ENCODE measurements around the gene ASAH2. TPM values are rescaled to one million over a fixed set of nuclear protein-coding genes. Genes with fewer than 3 reads are reported as not detected.
"Not testable (repeated sequence)": the region's sequence is repeated elsewhere in the genome, so short reads cannot be mapped to it uniquely, and the experiment has no call there.

Gene ASAH2
- total and polyA plus RNA-seq, 11 donors = 0.25 to 2.9 (median 1.00) TPM

DNA sequence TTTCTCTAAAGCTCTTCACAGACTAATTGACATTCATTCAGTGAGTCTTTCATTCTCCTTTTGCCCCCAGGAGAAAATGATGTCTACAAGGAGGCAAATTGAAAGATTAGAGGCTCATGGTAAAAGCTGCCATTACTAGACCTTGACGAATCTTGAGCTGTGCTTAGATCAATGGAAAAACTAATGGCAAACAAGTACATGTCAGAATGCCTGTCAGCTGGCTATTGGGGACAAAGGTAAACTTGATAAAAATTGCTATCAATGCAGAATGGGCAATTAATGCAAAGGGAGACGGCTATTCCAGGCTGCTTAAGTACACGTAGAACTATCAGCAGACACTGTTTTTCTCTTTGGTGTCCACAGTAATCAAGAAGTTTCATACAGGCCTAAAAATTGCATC, 3.3 kb downstream of the ASAH2 start:
- WGBS, 4 donors = 41 to 47% (median 42%) methylated on average over 3 of the region's 3 CpGs
- no peak for TF ChIP-seq POLR2A (IDR thresholded peaks at IDR 0.05)
- TF ChIP-seq, protein P1, sequence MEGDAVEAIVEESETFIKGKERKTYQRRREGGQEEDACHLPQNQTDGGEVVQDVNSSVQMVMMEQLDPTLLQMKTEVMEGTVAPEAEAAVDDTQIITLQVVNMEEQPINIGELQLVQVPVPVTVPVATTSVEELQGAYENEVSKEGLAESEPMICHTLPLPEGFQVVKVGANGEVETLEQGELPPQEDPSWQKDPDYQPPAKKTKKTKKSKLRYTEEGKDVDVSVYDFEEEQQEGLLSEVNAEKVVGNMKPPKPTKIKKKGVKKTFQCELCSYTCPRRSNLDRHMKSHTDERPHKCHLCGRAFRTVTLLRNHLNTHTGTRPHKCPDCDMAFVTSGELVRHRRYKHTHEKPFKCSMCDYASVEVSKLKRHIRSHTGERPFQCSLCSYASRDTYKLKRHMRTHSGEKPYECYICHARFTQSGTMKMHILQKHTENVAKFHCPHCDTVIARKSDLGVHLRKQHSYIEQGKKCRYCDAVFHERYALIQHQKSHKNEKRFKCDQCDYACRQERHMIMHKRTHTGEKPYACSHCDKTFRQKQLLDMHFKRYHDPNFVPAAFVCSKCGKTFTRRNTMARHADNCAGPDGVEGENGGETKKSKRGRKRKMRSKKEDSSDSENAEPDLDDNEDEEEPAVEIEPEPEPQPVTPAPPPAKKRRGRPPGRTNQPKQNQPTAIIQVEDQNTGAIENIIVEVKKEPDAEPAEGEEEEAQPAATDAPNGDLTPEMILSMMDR (IDR thresholded peaks at IDR 0.05) = no peak
- Histone ChIP-seq H3K27me3 (peaks cover 0 to 7% (median 0%) of the 10 kb centered on the region in 9 donors), H3K4me3 (no peak overlapping the region), H3K27ac (no peak overlapping the region), H3K4me1 (no peaks in the 10 kb centered on the region), H3K36me3 (no peaks in the 10 kb centered on the region), H3K9me3 (no peaks in the 10 kb centered on the region)
- ATAC-seq = no peak
- intact Hi-C loops (cut with DNase I) = no loop called here
- DNase-seq = no peak

DNA sequence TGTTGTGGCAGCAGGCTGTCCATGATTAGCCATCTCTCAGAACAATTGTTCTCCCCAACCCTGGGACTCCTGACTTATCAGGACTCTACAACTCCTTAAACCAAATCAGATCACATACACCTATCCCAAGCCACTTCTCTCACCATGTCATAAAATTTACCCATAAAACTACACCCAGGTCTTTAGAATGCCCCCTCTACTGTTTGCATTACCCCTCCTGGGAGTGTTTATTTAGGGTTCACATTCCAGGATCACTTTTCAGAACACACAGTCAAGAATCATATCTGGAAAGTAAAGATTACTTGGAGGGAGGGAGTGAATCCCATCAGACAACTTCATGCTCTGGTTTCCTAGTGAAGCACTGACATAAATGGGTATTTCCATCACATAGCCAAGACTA, 7.1 kb downstream of the ASAH2 start:
- no peaks in the 10 kb centered on the region for H3K9me3 ChIP-seq
- TF ChIP-seq, protein P1 (IDR thresholded peaks at IDR 0.05) = no peak
- TF ChIP-seq POLR2A (IDR thresholded peaks at IDR 0.05) = no peak
- H3K4me1 ChIP-seq = no peaks in the 10 kb centered on the region
- no peaks in the 10 kb centered on the region for H3K36me3 ChIP-seq
- intact Hi-C loops (cut with DNase I) = no loop called here
- ATAC-seq (no peak), DNase-seq (no peak)
- no peak overlapping the region for H3K27ac ChIP-seq
- H3K27me3 ChIP-seq = peaks cover 0 to 7% (median 0%) of the 10 kb centered on the region in 9 donors
- H3K4me3 ChIP-seq = no peak overlapping the region

DNA sequence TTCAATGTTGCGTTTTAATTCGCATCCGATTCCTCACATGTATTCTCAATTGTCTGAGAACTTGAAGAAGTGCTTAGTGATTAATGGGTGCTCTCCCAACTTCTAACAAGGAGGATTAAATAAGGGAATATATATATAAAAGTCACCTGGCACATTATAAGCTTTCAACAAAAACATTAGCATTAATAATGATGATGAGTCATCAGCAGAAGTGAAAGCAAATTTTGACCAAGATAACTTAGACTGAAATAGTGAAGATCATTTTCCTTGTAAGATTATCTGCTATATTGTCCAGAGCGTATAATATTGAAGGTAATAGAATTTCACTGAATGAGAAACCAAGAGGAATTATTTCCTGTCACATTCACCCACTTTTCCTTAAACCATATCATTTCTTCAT, 8.5 kb downstream of the ASAH2 start:
- Histone ChIP-seq H3K9me3 (no peaks in the 10 kb centered on the region), H3K27ac (no peak overlapping the region), H3K27me3 (peaks cover 0 to 7% (median 0%) of the 10 kb centered on the region in 9 donors), H3K36me3 (no peaks in the 10 kb centered on the region), H3K4me1 (no peaks in the 10 kb centered on the region), H3K4me3 (no peak overlapping the region)
- no peak for TF ChIP-seq POLR2A (IDR thresholded peaks at IDR 0.05)
- TF ChIP-seq, protein P1 (IDR thresholded peaks at IDR 0.05) = no peak
- no peak for ATAC-seq
- 94 to 96% (median 95%) methylated on average over 4 of the region's 4 CpGs for WGBS, 4 donors
- intact Hi-C loops (cut with DNase I) = no loop called here
- no peak for DNase-seq

DNA sequence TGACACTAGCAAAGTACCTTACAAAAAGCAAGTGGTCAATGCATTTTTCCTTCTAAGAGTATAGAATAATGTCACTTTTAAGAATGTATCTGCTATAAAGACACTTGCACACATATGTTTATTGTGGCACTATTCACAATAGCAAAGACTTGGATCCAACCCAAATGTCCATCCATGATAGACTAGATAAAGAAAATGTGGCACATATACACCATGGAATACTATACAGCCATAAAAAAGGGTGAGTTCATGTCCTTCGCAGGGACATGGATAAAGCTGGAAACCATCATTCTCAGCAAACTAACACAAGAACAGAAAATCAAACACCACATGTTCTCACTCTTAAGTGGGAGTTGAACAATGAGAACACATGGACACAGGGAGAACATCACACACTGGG, 9.8 kb downstream of the ASAH2 start:
- not testable (repeated sequence) for DNase-seq

DNA sequence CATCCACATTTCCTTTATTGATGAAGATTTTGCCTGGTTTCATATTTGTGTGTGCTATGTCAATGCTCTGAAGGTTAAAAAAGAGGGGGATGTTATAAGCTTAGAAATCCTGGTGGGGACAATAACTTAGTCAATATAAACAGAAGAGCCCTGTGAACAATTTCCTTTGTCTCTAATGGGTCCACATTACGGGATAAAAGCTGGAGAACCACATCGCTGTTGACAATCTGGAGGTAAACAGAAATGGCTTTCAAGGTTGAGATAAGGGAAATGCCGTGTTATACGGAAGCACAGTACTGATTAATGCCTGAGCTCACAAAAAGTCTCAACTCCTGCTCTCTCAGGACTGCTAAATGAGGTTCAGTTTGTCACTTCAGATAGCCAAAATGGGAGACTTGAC, 16.8 kb downstream of the ASAH2 start:
- ATAC-seq (no peak), DNase-seq (no peak)
- peaks cover 0 to 13% (median 0%) of the 10 kb centered on the region in 9 donors for H3K27me3 ChIP-seq
- H3K36me3 ChIP-seq = no peaks in the 10 kb centered on the region
- H3K9me3 ChIP-seq = no peaks in the 10 kb centered on the region
- 37 to 50% (median 41%) methylated on average over 4 of the region's 4 CpGs for WGBS, 4 donors
- no peaks in the 10 kb centered on the region for H3K4me1 ChIP-seq
- no peak for TF ChIP-seq POLR2A (IDR thresholded peaks at IDR 0.05)
- TF ChIP-seq, protein P1 (IDR thresholded peaks at IDR 0.05) = no peak
- intact Hi-C loops (cut with DNase I) = no loop called here
- H3K4me3 ChIP-seq = no peak overlapping the region
- no peak overlapping the region for H3K27ac ChIP-seq

More for the DNA sequence above, 9.8 kb downstream of the ASAH2 start:
- H3K4me3 ChIP-seq; intact Hi-C loops (cut with DNase I); H3K4me1 ChIP-seq; H3K36me3 ChIP-seq; H3K27me3 ChIP-seq; H3K9me3 ChIP-seq; H3K27ac ChIP-seq; ATAC-seq: not testable (repeated sequence)
- 92 to 100% (median 99%) methylated on average over 1 of the region's 1 CpG for whole genome bisulfite sequencing, 4 donors

Measured in heart left ventricle (tissue), 16 donors.